ENCODE data around the gene MAN2A1.
A peak's percentile ranks its signal among the peaks of the same experiment; 100 is the strongest.
"Not testable (repeated sequence)": the region's sequence is repeated elsewhere in the genome, so short reads cannot be mapped to it uniquely, and the experiment has no call there.

The MAN2A1 gene

DNA sequence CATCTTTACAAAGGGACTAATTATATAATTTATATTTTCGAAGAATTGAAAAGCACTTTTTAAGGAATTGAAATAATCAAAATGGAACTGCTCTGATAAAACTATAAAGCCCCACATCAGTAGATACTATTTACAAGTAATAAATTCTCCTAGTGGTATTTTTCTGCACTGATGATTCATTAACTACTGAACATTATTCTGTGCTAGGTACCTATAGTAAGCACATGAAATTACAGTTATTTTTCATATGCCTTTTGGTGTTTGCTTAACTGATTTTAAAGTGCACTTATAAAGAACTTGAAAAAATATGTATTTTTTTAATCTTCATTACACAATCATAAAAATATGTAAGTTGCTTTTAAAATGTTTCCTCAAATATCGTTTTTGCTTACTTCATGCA is 123.0 kb downstream of the MAN2A1 start:
- FAIRE-seq (no peak), DNase-seq (ENCODE audit: low spot score) (no peak)

DNA sequence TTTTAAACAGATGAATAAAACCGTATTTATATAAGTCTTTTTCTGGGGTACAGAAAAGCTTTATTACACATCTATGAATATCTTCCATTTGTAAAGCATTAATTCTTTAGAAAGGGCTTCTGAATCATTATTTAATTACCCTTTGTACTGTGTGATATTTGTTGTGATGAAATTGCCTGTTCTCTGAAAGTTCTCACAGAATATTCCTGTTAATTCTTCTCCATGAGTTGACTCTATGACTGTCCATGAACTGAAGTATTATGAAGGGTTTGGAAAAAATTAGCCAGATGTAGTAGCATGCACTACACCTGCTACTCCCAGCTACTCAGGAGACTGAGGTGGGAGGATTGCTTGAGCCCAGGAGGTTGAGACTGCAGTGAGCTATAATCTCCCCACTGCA is 127.0 kb downstream of the MAN2A1 start:
- FAIRE-seq (no peak), DNase-seq (ENCODE audit: low spot score) (no peak)

- DNase-seq (ENCODE audit: low spot score), result no peak
- no peak for FAIRE-seq
Measured at GRCh38 chr5:109819878-109820277, 130.2 kb downstream of the MAN2A1 start.

DNA sequence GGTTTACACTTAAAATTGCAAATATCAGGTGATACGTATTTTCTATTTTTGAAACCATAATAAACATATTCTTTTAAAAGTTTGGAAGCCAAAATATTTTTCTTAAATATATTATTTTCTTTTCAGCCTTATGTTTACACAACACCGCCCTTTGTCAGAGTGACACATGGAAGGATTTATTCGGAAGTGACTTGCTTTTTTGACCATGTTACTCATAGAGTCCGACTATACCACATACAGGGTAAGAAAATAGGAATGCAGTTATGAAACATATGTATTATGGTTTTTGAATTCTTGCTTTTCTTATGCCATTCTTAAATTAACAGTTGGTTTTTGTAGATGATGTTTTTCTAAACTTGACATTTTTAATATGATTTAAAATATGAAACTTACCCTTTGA is 133.9 kb downstream of the MAN2A1 start:
- DNase-seq (ENCODE audit: low spot score), result no peak
- no peak for FAIRE-seq

DNA sequence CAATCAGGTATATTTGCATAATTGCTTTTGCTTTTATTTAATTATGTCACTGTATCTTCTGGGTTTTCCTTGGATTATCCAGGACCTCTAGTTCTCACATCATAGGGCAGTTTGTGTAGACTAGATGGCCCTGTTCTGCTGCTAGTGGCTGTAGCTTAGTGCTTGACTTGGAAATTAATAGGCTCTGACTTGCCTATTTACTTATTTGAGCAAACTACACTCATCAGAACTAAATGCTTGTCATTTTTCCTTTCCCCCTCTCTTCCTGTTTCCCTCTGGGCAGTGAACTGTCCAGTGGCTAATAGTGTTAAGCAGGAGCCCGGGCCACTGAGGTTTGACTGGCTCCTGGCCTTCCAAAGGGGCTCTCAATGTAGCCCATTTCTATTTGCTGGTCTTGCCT is 135.7 kb downstream of the MAN2A1 start:
- DNase-seq (ENCODE audit: low spot score), result no peak
- FAIRE-seq, result no peak

GRCh38 chr5:109826426-109826825 is 136.7 kb downstream of the MAN2A1 start:
- DNase-seq (ENCODE audit: low spot score) (no peak), FAIRE-seq (no peak)

DNA sequence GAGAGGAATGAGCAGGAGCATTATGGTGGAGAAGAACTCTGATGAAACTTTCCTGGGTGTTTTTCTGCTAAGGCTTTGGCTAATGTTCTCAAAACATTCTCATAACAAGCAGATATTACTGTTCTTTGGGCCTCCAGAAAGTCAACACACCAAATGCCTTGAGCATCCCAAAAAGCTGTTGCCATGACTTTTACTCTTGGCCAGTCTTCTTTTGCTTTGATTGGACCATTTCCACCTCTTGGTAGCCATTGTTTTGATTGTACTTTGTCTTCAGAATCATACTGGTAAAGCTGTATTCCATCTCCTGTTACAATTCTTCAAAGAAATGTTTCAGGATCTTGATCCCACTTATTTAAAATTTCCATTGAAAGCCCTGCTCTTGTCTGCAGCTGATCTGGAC is 139.6 kb downstream of the MAN2A1 start:
- DNase-seq (ENCODE audit: low spot score), result no peak
- FAIRE-seq, result no peak

DNA sequence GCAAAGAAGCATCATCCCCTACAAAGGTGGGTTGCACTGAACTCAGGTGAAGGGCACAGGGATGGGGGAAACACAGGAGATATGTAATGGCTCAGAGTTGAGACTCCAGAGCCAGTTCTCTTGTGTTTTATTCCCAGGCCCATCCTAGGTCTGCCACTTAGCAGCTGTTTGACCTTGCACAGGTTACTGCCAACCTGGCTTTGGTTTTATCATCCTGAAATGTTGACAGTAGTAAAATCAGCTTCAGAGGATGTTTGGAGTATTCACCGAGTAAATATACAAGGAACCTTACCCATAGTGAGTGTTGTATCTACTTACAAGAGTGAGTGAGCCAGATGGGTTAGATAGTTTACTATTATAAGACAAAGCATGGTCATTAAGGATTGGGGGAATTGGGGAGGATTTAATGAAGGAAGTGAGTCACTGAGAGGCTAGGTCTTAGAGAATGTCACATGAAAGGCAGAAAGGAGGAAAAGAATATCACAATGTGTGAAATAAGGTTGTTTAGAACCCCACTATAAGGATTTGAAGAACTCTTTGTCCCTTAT is 141.3 kb downstream of the MAN2A1 start:
- DNase-seq (ENCODE audit: low spot score) (no peak), FAIRE-seq (peak; percentile 44)

DNA sequence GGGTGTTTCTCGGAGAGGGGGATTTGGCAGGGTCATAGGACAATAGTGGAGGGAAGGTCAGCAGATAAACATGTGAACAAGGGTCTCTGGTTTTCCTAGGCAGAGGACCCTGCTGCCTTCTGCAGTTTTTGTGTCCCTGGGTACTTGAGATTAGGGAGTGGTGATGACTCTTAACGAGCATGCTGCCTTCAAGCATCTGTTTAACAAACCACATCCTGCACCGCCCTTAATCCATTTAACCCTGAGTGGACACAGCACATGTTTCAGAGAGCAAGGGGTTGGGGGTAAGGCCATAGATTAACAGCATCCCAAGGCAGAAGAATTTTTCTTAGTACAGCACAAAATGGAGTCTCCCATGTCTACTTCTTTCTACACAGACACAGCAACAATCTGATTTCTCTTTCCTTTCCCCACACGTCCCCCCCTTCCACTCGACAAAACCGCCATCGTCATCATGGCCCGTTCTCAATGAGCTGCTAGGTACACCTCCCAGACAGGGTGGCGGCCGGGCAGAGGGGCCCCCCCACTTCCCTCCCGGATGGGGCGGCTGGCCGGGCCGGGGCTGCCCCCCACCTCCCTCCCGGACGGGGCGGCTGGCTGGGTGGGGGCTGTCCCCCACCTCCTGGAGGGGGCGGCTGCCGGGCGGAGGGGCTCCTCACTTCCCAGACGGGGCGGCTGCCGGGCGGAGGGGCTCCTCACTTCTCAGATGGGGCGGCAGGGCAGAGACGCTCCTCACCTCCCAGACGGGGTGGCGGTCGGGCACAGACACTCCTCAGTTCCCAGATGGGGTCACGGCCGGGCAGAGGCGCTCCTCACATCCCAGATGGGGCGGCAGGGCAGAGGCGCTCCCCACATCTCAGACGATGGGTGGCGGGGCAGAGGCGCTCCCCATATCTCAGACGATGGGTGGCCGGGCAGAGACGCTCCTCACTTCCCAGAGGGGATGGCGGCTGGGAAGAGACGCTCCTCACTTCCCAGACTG is 142.8 kb downstream of the MAN2A1 start:
- not testable (repeated sequence) for DNase-seq (ENCODE audit: low spot score); FAIRE-seq

DNA sequence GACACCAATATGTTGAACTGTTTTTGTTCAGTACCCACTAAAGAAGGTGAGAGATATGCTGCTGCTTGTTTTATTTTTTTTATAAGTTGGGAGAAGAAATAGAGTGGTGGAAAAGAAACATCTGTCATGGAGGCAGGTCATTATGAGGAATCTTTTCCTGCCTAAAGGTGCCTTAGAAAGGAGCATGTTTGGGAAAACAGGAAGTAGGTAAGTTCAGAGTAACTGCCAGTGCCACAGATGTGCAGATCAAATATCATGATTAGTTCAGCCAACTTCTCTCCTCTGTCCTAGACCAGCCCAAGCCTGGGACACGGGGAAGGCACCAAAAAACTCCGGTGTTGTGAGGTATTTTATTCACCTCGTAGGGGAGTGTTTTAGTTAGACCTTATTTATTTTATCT is 144.2 kb downstream of the MAN2A1 start:
- FAIRE-seq (no peak), DNase-seq (ENCODE audit: low spot score) (no peak)

DNA sequence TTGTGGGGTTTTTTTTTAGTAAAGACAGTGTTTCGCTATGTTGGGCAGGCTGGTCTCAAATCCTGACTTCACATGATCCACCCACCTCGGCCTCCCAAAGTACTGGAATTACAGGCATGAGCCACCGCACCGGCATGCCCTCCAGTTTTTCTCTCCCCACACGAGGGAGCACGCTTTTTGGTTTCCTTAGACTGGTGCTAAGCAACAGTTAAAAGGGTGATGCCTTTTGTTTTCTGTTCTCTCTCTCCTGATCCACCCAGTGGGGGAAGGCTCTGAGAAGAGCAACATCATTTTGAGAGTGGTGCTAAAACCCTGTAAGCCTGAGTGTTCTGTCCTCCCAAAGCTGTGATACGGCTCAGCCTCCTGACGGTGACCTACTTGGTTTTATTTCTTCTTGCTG is 146.6 kb downstream of the MAN2A1 start:
- FAIRE-seq (no peak), DNase-seq (ENCODE audit: low spot score) (no peak)

GRCh38 chr5:109837231-109837861 is 147.6 kb downstream of the MAN2A1 start:
- FAIRE-seq (peak; percentile 50), DNase-seq (ENCODE audit: low spot score) (no peak)

GRCh38 chr5:109838157-109838556 is 148.4 kb downstream of the MAN2A1 start:
- no peak for FAIRE-seq

GRCh38 chr5:109844148-109844547 is 154.4 kb downstream of the MAN2A1 start:
- no peak for DNase-seq (ENCODE audit: low spot score)
- FAIRE-seq, result no peak

More at GRCh38 chr5:109838157-109838556, 148.4 kb downstream of the MAN2A1 start:
- no peak for DNase-seq (ENCODE audit: low spot score)

DNA sequence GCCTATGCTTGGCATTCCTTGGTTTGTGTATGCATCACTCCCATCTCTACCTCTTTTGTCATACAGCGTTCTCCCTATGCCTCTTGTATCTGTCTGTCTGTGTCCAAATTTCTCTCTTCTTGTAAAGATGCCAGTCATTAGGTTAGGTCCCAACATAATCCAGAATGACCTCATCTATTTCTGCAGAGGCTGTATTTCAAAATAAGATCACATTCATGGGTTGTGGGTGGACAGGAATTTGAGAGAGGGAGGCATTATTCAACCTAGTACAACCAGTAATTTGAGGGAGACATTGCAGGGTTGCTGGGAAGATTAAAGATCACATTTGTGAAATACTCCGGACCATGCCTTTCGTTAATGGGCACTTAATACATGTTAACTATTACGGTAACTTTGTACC is 155.0 kb downstream of the MAN2A1 start:
- no peak for FAIRE-seq
- no peak for DNase-seq (ENCODE audit: low spot score)

DNA sequence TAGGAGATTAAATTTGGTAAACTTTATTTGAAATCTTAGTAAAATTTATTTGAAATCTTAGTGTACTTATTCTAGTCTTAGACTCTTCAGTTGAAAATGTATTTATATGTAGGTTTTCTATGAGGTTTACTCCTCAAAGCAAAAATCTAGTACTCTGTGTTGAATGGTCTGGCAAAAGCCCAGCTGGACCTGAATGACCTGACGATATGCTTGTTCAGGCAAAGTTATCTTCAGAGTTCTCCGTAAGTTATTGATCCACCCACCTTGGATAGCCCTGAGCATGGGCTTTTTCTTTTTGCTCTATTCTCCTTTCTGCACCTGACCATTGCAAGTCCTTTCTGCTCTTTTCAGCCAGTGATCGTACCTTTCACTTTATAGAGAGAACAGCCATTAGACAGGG is 158.4 kb downstream of the MAN2A1 start:
- DNase-seq (ENCODE audit: low spot score) (no peak), FAIRE-seq (no peak)

GRCh38 chr5:109849478-109850088 is 159.9 kb downstream of the MAN2A1 start:
- DNase-seq (ENCODE audit: low spot score) (no peak), FAIRE-seq (no peak)

DNA sequence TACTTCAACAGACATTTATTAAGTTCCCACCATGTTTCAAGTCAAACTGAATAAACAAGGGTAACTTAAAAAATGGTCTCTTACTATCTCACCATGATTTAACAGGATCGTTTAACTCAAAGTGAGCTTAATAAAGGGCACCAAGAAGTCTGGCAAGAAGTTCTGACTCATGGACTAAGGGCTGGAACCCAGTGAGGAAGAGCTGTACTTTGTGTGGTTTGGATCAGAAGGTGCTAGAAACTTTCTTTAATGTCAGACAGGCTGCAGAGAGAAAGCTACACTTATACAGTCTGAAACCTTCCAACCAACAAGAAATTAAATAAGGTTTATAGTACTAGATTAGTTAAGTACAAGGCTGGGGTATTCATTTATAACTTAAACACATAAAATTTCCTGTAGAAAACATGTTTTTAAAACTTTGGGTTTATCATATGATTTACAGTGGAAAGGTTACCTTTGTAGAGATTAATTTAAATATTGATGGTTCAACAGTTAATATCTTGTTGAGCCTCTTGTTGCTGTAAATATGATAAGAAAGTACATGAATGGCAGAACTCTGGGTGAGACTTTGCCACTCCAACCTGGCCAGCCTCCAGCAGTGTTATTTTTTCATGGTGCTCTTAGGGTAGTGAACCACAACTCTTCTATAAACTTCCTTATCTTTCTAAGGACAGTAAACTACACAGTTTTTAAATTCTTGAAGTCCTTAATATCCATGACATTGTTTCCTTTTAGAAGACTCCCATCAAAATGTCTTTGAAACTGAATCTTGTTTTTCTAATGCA is 162.8 kb downstream of the MAN2A1 start:
- FAIRE-seq (no peak), DNase-seq (ENCODE audit: low spot score) (no peak)

- DNase-seq (ENCODE audit: low spot score), result no peak
- FAIRE-seq, result no peak
Measured at GRCh38 chr5:109853377-109853776, 163.7 kb downstream of the MAN2A1 start.

- no peak for FAIRE-seq
- DNase-seq (ENCODE audit: low spot score), result peak; percentile 37
Measured at GRCh38 chr5:109855056-109855455, 165.3 kb downstream of the MAN2A1 start.

DNA sequence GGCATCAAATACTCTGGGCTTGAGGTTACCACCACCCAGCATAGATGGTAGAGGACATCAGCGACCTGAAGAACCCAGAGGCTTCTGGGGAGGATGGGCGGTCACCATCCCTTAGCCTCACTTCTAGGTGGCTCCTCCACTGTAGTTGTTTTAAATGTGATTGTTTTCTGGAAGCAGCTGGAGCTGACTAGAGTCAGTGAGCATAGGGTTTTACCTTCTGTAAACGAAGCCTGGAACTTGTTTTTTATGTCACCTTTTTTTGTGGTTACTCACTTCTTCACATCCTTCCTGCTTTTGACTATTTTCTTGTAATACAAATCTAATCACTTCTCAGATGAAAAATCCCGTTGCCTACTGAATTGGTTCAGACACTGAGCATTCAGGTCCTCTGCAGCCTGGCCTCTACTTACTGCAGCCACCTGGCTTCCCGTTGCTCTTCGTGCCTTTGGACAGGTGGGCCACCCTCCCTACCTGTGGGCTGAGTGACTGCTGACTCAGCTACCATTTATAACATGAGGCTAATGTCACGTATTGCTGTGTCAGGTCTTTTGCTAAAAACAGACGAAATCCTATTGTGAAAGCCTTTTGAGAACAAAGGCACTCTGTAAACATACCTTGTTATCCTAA is 167.8 kb downstream of the MAN2A1 start:
- DNase-seq (ENCODE audit: low spot score) (no peak), FAIRE-seq (no peak)

All from urothelium cell line (cell line).